Suprapubic skin (tissue), 3 donors: ENCODE results near the gene MOAP1.

Source experiments
- CTCF ChIP-seq, 2 donors: fragments of 200-600 bp in 1 of 2; fragments of 450-650 bp in 1 of 2; sonication (generic) in 1 of 2; IDR thresholded peaks; one replicate each; pipeline ENCODE4 v1.5.1; 2016 to 2019; ENCODE audit warnings: antibody characterized with exemption in 2 of 2, mild to moderate bottlenecking in 1 of 2, moderate library complexity in 1 of 2
- POLR2A ChIP-seq, 2 donors: fragments of 450-650 bp; IDR thresholded peaks; one replicate each; pipeline ENCODE4 v1.6.1; 2017; ENCODE audit warnings: antibody characterized with exemption in 2 of 2, mild to moderate bottlenecking in 2 of 2, moderate library complexity in 2 of 2

- TF ChIP-seq POLR2A (IDR thresholded peaks at IDR 0.05) = no peak
- TF ChIP-seq CTCF (IDR thresholded peaks at IDR 0.05) = peak in 1 of 2 donors; percentile 52
Observed at GRCh38 chr14:93219103-93219726, 34.5 kb upstream of the MOAP1 start.
